Measurements from ENCODE around the gene ZFYVE26.

- TF ChIP-seq EZH2 (IDR thresholded peaks at IDR 0.05; ENCODE audit: low read depth, low read length, severe bottlenecking) (no peak), POLR2A (IDR thresholded peaks at IDR 0.05; ENCODE audit: control extremely low read depth in 1 of 2, low read depth in 2 of 2, low read length in 2 of 2) (no peak), SP2 (IDR thresholded peaks at IDR 0.05; ENCODE audit: low read length) (no peak), JUN (IDR thresholded peaks at IDR 0.05; ENCODE audit: low read depth, low read length) (no peak), CTCF (IDR thresholded peaks at IDR 0.05; ENCODE audit: control extremely low read depth in 1 of 3, insufficient read depth in 1 of 3, low read depth in 1 of 3, low read length in 3 of 3) (no peak), CHD1 (IDR thresholded peaks at IDR 0.05; ENCODE audit: low read depth, low read length) (no peak), CHD2 (IDR thresholded peaks at IDR 0.05; ENCODE audit: low read length) (no peak), SIX5 (IDR thresholded peaks at IDR 0.05; ENCODE audit: low read depth, low read length) (no peak)
Measured at GRCh38 chr14:67719866-67720265, 96.5 kb downstream of the ZFYVE26 start.

Measured in H1 (cell line).